Frontal cortex (tissue), 4 donors: ENCODE measurements around the gene ARSH. TPM values are rescaled to one million over a fixed set of nuclear protein-coding genes. Genes with fewer than 3 reads are reported as not detected.
A peak's percentile ranks its signal among the peaks of the same experiment; 100 is the strongest.
"Not testable (repeated sequence)": the region's sequence is repeated elsewhere in the genome, so short reads cannot be mapped to it uniquely, and the experiment has no call there.

ENCODE experiments used
- DNase-seq, 2 donors: peaks; one replicate each; pipeline ENCODE4 v3.0.0; 2012; ENCODE audit warnings: low spot score in 2 of 2
- FAIRE-seq: peaks from 2 replicates; lab custom pipeline; 2012; peaks lifted over from hg19 to GRCh38; lab: Jason Lieb, UNC
- total RNA-seq: library from RNA; depleted of rRNA; stranded (reverse); fragments of >200 nt; gene quantifications from one replicate; pipeline ENCODE4 v1.2.3, GENCODE V29; 2014
- donor health status: control.
- donor health status: control.
- donor health status: control.

ARSH gene, protein sequence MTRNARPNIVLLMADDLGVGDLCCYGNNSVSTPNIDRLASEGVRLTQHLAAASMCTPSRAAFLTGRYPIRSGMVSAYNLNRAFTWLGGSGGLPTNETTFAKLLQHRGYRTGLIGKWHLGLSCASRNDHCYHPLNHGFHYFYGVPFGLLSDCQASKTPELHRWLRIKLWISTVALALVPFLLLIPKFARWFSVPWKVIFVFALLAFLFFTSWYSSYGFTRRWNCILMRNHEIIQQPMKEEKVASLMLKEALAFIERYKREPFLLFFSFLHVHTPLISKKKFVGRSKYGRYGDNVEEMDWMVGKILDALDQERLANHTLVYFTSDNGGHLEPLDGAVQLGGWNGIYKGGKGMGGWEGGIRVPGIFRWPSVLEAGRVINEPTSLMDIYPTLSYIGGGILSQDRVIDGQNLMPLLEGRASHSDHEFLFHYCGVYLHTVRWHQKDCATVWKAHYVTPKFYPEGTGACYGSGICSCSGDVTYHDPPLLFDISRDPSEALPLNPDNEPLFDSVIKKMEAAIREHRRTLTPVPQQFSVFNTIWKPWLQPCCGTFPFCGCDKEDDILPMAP
- total RNA-seq = not detected

- DNase-seq (no peak), FAIRE-seq (no peak)
Observed at GRCh38 chrX:3006495-3006894, at the start of gene ARSH. ARSH (plus strand) TSS chrX:3006546; CDS start chrX:3006613, 67 bp downstream.

GRCh38 chrX:2958199-2958598 is 48.1 kb upstream of the ARSH start:
- no peak for FAIRE-seq

DNA sequence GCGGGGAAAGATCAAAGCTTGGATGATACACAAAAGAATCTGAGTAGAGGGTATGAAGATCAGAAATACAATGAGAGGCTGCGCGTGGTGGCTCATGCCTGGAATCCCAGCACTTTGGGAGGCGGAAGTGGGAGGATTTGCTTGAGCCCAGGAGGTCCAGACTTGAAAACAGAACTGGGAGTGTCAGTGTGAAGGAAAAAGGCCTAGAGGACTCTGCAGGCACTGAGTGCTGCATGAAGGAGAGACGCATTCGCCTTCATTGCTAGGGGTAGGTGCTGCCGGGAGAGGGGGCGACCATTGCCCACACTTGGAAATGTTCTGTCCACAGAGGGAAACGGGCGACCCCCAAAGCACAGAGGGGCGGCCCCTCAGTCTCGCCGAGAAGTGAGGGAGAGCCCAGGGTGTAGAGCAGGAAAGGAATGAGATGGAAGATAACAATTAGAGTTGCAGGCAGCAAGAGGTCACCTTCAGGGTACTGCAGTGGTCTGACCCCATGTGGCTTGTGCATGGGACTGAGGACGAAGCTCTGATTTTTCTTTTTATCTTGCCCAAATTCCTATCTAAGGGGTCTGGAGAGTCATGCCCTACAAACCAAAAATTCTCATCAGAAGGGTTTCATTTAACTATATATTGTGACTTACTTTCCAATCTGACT is 45.4 kb upstream of the ARSH start:
- FAIRE-seq (no peak), DNase-seq (no peak)

More at GRCh38 chrX:2958199-2958598, 48.1 kb upstream of the ARSH start:
- no peak for DNase-seq

GRCh38 chrX:2962381-2962780 is 44.0 kb upstream of the ARSH start:
- FAIRE-seq (no peak), DNase-seq (no peak)

- not testable (repeated sequence) for FAIRE-seq, DNase-seq
Observed at GRCh38 chrX:2963449-2963848, 42.9 kb upstream of the ARSH start.

GRCh38 chrX:2963992-2964794 is 42.2 kb upstream of the ARSH start:
- not testable (repeated sequence) for FAIRE-seq

DNA sequence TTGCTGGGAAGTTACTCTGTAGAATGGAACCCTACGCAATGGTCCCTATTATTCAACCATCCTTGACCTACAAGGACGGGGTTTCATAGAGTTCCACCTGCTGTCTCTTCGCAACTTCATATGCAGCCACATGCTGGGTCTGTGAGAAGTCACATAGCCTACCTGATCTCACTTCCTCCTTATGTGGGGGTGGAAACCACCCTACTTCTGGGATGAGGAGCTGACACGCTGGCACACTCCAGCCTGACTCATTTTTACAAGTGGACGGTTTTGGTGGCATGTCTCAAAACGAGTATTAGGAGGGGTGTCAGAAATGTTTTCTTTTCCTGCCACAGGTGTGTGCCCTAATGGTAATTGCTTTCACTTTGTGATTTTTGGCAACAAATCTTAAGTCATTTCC is 40.4 kb upstream of the ARSH start:
- DNase-seq (no peak), FAIRE-seq (no peak)

More at GRCh38 chrX:2963992-2964794, 42.2 kb upstream of the ARSH start:
- DNase-seq = not testable (repeated sequence)

DNA sequence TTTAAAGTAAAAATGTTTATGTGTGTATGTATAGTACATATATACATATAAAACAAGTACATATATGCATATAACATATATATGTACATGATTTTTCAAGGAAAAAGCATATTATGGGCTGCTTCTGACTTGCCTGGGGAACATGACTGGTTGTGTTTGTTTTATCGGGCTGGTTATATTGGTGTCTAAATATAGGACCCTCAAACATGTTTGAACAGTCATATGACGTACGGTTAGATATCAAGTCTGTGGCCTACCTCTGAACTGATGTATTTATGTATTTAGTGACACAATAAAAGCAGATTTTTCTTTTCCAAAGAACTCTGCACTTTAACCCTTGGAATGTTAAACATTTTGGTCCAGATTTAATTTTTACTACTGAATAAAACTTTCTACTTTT is 39.3 kb upstream of the ARSH start:
- no peak for DNase-seq
- FAIRE-seq = no peak

DNA sequence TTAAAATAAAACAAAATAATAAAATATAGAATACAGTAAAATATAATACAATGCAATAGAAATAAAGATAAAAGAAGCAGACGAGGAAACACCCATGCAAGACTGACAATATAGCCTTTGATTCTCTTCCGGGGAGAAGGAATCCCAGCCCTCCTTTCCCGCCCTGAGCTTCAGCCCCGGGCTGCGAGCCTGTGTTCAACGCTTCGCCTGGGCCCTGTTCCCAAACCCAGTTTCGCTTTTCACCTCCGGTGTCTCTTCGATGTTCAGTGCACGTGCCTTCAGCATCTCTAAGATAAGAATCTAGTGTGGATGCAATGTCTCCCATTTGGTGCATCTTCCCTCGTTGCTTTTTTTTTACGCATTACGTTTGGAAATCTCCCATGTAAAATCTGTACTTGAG is 38.8 kb upstream of the ARSH start:
- FAIRE-seq (no peak), DNase-seq (no peak)

DNA sequence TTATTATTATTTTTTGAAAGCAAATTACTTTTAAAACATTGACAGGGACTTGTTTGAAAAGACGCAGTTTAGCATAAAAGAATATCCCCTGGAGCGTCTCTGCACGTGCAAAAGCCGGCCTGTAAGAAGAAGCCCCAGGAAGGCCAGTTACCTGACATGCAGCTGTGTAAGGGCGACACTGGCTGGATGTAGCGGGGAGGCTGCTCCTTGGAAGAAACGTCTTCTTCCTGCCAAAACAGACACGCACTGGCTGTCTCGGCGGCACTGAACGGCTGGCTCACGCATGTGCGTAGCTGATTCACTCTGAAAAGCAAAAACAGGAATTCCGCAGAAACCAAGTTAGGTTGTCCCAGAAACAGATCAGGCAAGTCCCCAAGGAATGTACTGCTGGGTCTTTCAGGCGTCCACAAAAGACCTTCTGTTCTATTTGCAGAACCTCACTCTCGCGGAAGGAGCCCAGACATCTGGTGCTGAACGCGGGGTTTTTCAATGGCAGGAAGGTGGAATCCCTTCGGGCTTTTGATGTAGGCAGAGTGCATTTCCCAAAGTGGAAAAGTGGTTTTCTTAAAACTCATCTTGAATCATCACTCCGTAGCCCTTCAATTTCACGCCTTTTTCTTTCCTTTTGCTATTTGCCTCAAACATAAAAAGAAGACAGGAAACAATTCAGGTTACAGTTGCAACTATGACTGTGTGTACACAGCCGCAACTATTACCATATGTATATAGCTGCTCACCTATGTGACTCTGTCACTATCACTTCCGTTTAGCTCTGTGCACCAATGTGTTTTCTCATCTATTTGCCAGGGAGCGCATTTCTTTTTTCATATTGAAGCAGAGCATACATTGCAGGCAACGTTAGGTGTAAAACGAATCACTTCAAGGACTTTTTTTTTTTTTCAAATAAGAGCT is 38.1 kb upstream of the ARSH start:
- DNase-seq (peak in 1 of 2 donors; percentile 4), FAIRE-seq (no peak)

- FAIRE-seq = no peak
- no peak for DNase-seq
Observed at GRCh38 chrX:2969021-2969420, 37.3 kb upstream of the ARSH start.

DNA sequence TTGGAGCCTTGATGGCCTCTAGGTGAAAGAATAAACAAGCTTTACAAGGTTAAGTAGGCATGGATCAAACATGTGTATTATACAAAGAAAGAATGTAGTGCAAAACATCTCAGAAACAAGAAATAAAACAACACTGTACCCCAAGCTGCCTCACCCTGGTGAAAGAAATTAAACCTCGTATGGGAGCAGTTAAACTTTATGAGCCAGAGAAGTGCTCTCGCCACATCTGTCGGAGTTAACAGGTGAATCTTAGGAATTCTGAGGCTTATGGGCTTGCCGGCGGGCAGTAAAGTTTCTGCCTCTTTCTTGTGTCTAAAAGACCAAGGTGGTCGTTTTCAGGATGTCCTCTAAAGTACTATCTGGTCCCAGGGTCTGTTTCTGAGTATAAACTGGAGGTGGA is 34.0 kb upstream of the ARSH start:
- DNase-seq = no peak
- FAIRE-seq = no peak

- no peak for DNase-seq
- FAIRE-seq = no peak
Observed at GRCh38 chrX:2974961-2975360, 31.4 kb upstream of the ARSH start.

GRCh38 chrX:2978639-2979038 is 27.7 kb upstream of the ARSH start:
- not testable (repeated sequence) for DNase-seq, FAIRE-seq

GRCh38 chrX:2984342-2984741 is 22.0 kb upstream of the ARSH start:
- FAIRE-seq = no peak

GRCh38 chrX:2989565-2989964 is 16.8 kb upstream of the ARSH start:
- FAIRE-seq (no peak), DNase-seq (no peak)

More at GRCh38 chrX:2984342-2984741, 22.0 kb upstream of the ARSH start:
- DNase-seq = no peak

DNA sequence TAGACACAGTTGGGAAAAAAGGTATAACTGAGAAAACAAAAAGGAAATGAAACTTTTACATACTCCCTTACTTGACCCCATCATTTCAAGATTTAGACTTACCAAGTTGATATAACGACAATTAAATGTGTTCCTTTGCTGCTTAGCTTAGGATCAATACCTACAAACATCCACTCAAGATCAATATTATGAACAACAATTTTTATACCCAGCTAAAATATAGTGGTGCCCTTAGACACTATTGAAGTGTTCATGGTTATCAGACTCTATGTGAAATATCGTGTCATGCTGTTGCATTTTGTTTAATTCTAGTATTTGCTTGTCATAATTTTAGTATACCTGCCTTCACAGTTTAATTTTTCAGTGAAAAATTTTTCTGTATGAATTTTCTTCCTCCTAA is 4.2 kb downstream of the ARSH start:
- DNase-seq (no peak), FAIRE-seq (no peak)

- DNase-seq (no peak), FAIRE-seq (no peak)
Observed at GRCh38 chrX:3017492-3017891, 11.1 kb downstream of the ARSH start.

- DNase-seq (no peak), FAIRE-seq (no peak)
Observed at GRCh38 chrX:3024176-3024575, 17.8 kb downstream of the ARSH start.
